Mesothelial cell of epicardium (in vitro differentiated cells): ENCODE results near the gene MAK. TPM values are rescaled to one million over a fixed set of nuclear protein-coding genes. Genes with fewer than 3 reads are reported as not detected.
"Not testable (repeated sequence)": the region's sequence is repeated elsewhere in the genome, so short reads cannot be mapped to it uniquely, and the experiment has no call there.

Experiments
- DNase-seq, 2 experiments: peaks; one replicate each; pipeline ENCODE4 v3.0.0; 2021; ENCODE audit warnings: low spot score in 2 of 2; ENCODE audit not compliant: unreplicated experiment in 2 of 2
- H3K27ac Mint-ChIP-seq: 2 replicates; pipeline ENCODE4 v1.8.0; 2021; ENCODE audit warnings: mixed read lengths
- H3K27me3 Mint-ChIP-seq: 2 replicates; pipeline ENCODE4 v1.8.0; 2021; ENCODE audit warnings: low read depth, mixed read lengths
- H3K36me3 Mint-ChIP-seq: 2 replicates; pipeline ENCODE4 v1.8.0; 2021; ENCODE audit warnings: mixed read lengths
- H3K4me1 Mint-ChIP-seq: 2 replicates; pipeline ENCODE4 v1.8.0; 2021; ENCODE audit warnings: mixed read lengths
- H3K4me3 Mint-ChIP-seq: 2 replicates; pipeline ENCODE4 v1.8.0; 2021; ENCODE audit warnings: mild to moderate bottlenecking, moderate library complexity, mixed read lengths
- H3K9me3 Mint-ChIP-seq: 2 replicates; pipeline ENCODE4 v1.8.0; 2021; ENCODE audit warnings: mixed read lengths
- total RNA-seq: library from RNA; stranded (reverse); gene quantifications from 3 replicates; pipeline ENCODE4 v1.2.1, GENCODE V29; 2021
- TF ChIP-seq, protein P1 (sequence below): fragments of 200-600 bp; sonication (generic); IDR thresholded peaks from one replicate; pipeline ENCODE4 v1.5.0; 2021; ENCODE audit warnings: antibody characterized with exemption; ENCODE audit not compliant: unreplicated experiment

The MAK gene
- total RNA-seq, 1 donor from 2014 or later, result 0.25 TPM

DNA sequence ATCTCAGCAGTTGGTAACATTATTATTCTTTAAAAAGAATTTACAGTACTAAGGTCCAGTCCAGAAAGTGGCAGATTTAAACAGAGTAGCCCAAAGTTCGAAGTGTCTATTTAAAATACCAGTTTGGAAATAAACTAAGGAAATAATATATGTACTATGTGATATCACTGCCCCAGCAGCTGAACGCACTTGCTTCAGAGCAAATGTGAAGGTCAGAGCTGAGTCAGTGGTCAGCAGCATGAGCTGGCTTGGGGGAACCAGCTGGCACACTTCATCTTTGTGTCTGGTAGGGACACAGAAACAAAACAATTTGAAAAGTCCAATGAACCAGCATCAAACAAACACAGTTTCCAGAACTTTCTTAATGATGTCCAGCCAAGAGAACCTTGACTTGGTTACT, 75.3 kb downstream of the MAK start:
- TF ChIP-seq, protein P1, sequence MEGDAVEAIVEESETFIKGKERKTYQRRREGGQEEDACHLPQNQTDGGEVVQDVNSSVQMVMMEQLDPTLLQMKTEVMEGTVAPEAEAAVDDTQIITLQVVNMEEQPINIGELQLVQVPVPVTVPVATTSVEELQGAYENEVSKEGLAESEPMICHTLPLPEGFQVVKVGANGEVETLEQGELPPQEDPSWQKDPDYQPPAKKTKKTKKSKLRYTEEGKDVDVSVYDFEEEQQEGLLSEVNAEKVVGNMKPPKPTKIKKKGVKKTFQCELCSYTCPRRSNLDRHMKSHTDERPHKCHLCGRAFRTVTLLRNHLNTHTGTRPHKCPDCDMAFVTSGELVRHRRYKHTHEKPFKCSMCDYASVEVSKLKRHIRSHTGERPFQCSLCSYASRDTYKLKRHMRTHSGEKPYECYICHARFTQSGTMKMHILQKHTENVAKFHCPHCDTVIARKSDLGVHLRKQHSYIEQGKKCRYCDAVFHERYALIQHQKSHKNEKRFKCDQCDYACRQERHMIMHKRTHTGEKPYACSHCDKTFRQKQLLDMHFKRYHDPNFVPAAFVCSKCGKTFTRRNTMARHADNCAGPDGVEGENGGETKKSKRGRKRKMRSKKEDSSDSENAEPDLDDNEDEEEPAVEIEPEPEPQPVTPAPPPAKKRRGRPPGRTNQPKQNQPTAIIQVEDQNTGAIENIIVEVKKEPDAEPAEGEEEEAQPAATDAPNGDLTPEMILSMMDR, result no peak
- no peaks in the 10 kb centered on the region for H3K9me3 Mint-ChIP-seq
- no peak overlapping the region for H3K27ac Mint-ChIP-seq
- H3K4me1 Mint-ChIP-seq, result peaks cover 10% of the 10 kb centered on the region
- H3K36me3 Mint-ChIP-seq, result peaks cover 13% of the 10 kb centered on the region
- H3K27me3 Mint-ChIP-seq, result no peaks in the 10 kb centered on the region
- H3K4me3 Mint-ChIP-seq, result no peak overlapping the region
- no peak for DNase-seq

DNA sequence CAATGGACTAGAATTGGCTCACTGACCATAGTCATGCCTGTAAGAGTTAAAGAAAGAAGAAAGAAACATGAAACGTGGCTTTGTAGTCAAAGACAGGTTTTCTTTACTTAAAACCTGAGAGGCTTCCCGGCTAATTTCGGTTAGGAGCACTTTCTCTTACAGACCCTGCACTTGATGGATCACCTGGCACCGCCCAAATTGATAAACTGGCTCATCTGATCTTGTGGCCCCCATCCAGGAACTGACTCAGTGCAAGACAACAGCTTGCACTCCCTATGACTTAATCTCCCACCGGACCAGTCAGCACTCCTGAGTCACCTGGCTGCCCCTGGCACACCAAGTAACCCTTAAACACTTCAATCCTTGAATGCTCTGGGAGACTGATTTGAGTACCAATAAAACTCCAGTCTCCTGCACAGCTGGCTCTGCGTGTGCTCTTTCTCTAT, 78.4 kb downstream of the MAK start:
- no peaks in the 10 kb centered on the region for H3K9me3 Mint-ChIP-seq
- no peak overlapping the region for H3K4me3 Mint-ChIP-seq
- H3K27ac Mint-ChIP-seq, result peak overlapping the region; percentile 97
- H3K4me1 Mint-ChIP-seq, result peaks cover 10% of the 10 kb centered on the region
- TF ChIP-seq, protein P1, result no peak
- peaks cover 31% of the 10 kb centered on the region for H3K36me3 Mint-ChIP-seq
- no peaks in the 10 kb centered on the region for H3K27me3 Mint-ChIP-seq
- no peak for DNase-seq

DNA sequence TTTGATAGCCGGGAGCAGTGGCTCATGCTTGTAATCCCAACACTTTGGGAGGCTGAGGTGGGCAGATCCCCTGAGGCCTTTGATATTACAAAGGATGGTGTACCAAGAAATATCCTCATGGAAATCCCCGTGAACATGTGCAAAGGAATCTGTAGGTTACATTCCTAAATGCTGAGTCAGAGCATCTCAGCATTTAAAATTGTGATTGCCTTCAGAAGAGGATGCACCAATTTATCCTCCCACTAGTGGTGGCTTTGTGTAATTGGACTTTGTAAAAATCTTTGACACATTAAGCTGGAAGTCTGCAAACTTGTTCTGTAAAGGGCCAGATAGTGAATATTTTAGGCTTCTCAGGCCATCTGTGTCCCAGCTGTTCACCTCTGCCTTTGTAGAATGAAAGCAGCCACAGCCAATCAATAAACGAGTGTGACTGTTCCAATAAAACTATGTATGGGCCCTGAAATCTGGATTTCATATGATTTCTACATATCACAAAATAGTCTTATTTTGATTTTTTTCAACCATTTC, 79.0 kb downstream of the MAK start:
- H3K36me3 Mint-ChIP-seq, result peaks cover 36% of the 10 kb centered on the region
- TF ChIP-seq, protein P1, result peak; percentile 81
- no peak overlapping the region for H3K4me3 Mint-ChIP-seq
- H3K27ac Mint-ChIP-seq, result peak overlapping the region; percentile 97
- no peaks in the 10 kb centered on the region for H3K9me3 Mint-ChIP-seq
- H3K27me3 Mint-ChIP-seq, result no peaks in the 10 kb centered on the region
- DNase-seq, result no peak
- H3K4me1 Mint-ChIP-seq, result peaks cover 10% of the 10 kb centered on the region

DNA sequence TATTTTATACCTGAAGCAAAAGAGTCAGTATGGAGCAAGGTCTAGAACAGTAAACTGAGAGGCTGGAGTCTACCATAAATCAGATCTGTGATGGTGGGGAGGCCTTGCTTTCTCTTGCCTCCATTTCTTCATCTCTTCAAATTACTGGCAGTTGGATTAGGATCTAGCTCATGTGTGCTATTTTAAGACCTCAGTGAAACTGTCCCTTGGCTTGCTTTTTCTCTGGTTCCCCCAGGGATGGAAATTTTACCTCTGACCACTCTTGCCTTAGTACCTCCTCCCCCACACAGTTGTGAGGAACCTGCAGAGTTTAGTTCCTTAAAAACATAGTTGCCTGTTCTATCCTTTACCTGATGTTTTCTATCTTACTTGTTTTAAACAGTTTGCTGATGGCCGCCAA, 82.3 kb downstream of the MAK start:
- DNase-seq, result no peak
- Mint-ChIP-seq H3K4me3 (no peak overlapping the region), H3K4me1 (peaks cover 10% of the 10 kb centered on the region), H3K27me3 (no peaks in the 10 kb centered on the region), H3K9me3 (no peaks in the 10 kb centered on the region), H3K27ac (no peak overlapping the region), H3K36me3 (peaks cover 44% of the 10 kb centered on the region)
- TF ChIP-seq, protein P1, result no peak

DNA sequence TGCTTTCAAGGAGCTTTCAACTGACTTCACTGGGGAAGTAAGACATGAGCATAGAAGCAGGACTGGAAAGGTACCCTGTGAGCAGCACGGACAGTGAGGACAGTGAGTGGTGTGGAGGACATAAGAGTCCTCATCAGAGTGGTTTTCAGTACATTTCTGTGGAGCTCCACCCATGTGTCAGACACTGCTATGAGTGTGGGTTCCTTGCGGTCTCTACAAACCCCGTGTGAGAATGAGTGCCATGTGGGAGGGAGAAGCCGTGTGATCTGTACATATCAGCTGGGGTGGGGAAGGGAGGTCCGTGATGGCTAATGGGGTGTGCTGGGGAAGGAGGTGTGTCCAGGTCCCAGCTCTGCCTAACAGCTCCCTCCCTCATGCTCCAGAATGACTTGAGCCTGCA, 86.6 kb downstream of the MAK start:
- H3K36me3 Mint-ChIP-seq, result peaks cover 26% of the 10 kb centered on the region
- H3K9me3 Mint-ChIP-seq, H3K27ac Mint-ChIP-seq, H3K4me3 Mint-ChIP-seq, DNase-seq, H3K27me3 Mint-ChIP-seq: not testable (repeated sequence)
- H3K4me1 Mint-ChIP-seq, result peaks cover 25% of the 10 kb centered on the region

DNA sequence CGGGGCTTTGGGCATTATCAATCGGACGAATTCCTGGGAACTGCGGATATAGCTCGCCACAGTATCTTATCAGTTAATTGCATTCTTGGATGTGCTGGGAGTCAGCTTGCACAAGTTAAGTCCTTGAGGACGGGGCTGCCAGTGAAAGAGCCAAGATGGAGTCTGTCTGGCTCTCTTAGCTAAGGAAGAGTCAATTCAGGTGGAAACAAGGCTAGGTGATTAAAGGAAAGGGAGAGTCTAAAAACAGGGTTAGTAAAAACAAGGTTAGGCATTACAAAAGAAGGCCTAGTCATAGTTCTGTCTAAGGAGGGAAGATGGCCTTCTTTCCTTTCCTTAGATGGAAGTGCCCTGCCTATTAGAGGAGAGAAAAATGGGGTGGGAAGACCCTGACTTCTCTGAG, 87.8 kb downstream of the MAK start:
- Mint-ChIP-seq H3K36me3 (peaks cover 21% of the 10 kb centered on the region), H3K4me1 (peaks cover 27% of the 10 kb centered on the region), H3K27ac (peak overlapping the region; percentile 86)
- H3K4me3 Mint-ChIP-seq, DNase-seq, H3K9me3 Mint-ChIP-seq, H3K27me3 Mint-ChIP-seq: not testable (repeated sequence)

DNA sequence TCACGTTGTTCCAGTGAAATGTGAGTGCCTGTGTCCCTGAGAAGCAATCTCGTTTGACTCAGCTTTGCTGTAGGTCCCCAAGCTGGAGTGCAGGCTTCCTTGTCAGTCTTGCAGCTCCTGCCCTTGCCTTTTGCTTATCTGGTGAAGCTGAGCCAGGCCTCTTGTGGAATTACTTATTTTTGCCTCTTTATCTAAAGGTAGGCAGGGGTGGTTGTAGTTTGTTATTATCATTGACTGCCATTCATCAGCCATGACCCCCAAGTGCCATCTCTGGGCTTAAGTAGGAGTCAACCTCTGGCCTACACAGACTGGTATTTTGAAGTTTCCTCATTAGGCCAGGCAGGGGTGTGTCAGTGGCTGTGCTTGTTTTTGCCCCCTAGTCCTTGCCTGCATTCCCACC, 88.6 kb downstream of the MAK start:
- Mint-ChIP-seq H3K27me3 (no peaks in the 10 kb centered on the region), H3K36me3 (peaks cover 14% of the 10 kb centered on the region), H3K4me3 (peak overlapping the region; percentile 96), H3K9me3 (no peaks in the 10 kb centered on the region), H3K27ac (peak overlapping the region; percentile 86), H3K4me1 (peaks cover 27% of the 10 kb centered on the region)
- no peak for DNase-seq
- TF ChIP-seq, protein P1, result no peak
